CD8-positive, alpha-beta memory T cell (primary cell): ENCODE results near the gene STN1. TPM values are rescaled to one million over a fixed set of nuclear protein-coding genes. Genes with fewer than 3 reads are reported as not detected.
A peak's percentile ranks its signal among the peaks of the same experiment; 100 is the strongest.

Experiments
- CTCF ChIA-PET: fragments of 350-600 bp; sonication (Branson Sonifier 250); formaldehyde crosslinking; loops from one replicate; lab custom pipeline; 2021; ENCODE audit warnings: antibody characterized with exemption; lab: Charles Lee
- POLR2A ChIA-PET: fragments of 350-600 bp; sonication (Branson Sonifier 250); formaldehyde crosslinking; loops from one replicate; lab custom pipeline; 2021; ENCODE audit warnings: antibody characterized with exemption; lab: Charles Lee
- DNase-seq, 5 donors: peaks; one replicate each; pipeline versions ENCODE4 v3.0.0 to v3.0.0-alpha.2; 2020 to 2022; ENCODE audit warnings: mixed read lengths in 1 of 5
- H3K27ac ChIP-seq: one replicate; pipeline ENCODE4 v1.7.0; 2013; ENCODE audit warnings: low read depth, mild to moderate bottlenecking, low read length, moderate library complexity
- H3K27me3 ChIP-seq: 2 replicates; pipeline ENCODE4 v1.7.0; 2013; ENCODE audit warnings: low read length, mild to moderate bottlenecking; ENCODE audit not compliant: insufficient read depth, poor library complexity, severe bottlenecking
- H3K36me3 ChIP-seq: 2 replicates; pipeline ENCODE4 v1.7.0; 2013; ENCODE audit warnings: mild to moderate bottlenecking, low read length, moderate library complexity; ENCODE audit not compliant: insufficient read depth
- H3K4me1 ChIP-seq: 2 replicates; pipeline ENCODE4 v1.7.0; 2013; ENCODE audit warnings: mild to moderate bottlenecking, low read length, moderate library complexity; ENCODE audit not compliant: insufficient read depth
- H3K4me3 ChIP-seq: 2 replicates; pipeline ENCODE4 v1.7.0; 2013; ENCODE audit warnings: mild to moderate bottlenecking, low read length
- H3K9me3 ChIP-seq: 2 replicates; pipeline ENCODE4 v1.7.0; 2013; ENCODE audit warnings: mild to moderate bottlenecking, low read length
- H3K27ac Mint-ChIP-seq, 8 donors: one replicate each; pipeline ENCODE4 v1.8.0; 2020 to 2021; ENCODE audit warnings: mixed read lengths in 8 of 8, mild to moderate bottlenecking in 6 of 8, inconsistent platforms in 3 of 8, moderate library complexity in 3 of 8
- H3K27me3 Mint-ChIP-seq, 2 donors: one replicate each; pipeline ENCODE4 v1.8.0; 2020 to 2021; ENCODE audit warnings: mixed read lengths in 2 of 2, mild to moderate bottlenecking in 1 of 2, moderate library complexity in 1 of 2
- H3K36me3 Mint-ChIP-seq, 3 donors: one replicate each; pipeline ENCODE4 v1.8.0; 2020 to 2021; ENCODE audit warnings: mixed read lengths in 3 of 3, inconsistent platforms in 1 of 3, mild to moderate bottlenecking in 1 of 3
- H3K4me1 Mint-ChIP-seq, 3 donors: one replicate each; pipeline ENCODE4 v1.8.0; 2020 to 2021; ENCODE audit warnings: mixed read lengths in 3 of 3, inconsistent platforms in 1 of 3, mild to moderate bottlenecking in 1 of 3
- H3K4me3 Mint-ChIP-seq, 7 donors: one replicate each; pipeline ENCODE4 v1.8.0; 2020 to 2021; ENCODE audit warnings: mixed read lengths in 7 of 7, mild to moderate bottlenecking in 6 of 7, moderate library complexity in 4 of 7, inconsistent platforms in 2 of 7
- H3K9me3 Mint-ChIP-seq, 5 donors: one replicate each; pipeline ENCODE4 v1.8.0; 2020 to 2022; ENCODE audit warnings: mixed read lengths in 5 of 5, mild to moderate bottlenecking in 3 of 5, moderate library complexity in 2 of 5, inconsistent platforms in 1 of 5
- polyA plus RNA-seq: library from polyadenylated mRNA; unstranded; fragments of 300-500 nt; fragmentation: Illumina TruSeq; gene quantifications from one replicate; pipeline ENCODE4 v1.2.3, GENCODE V29; 2021
- total RNA-seq, 2 experiments: library from RNA; stranded (reverse); gene quantifications; one replicate each; pipeline ENCODE4 v1.2.3, GENCODE V29; 2021

STN1 gene
- total and polyA plus RNA-seq, 3 experiments from 2014 or later: 23.6 to 101 (median 24.5) TPM

DNA sequence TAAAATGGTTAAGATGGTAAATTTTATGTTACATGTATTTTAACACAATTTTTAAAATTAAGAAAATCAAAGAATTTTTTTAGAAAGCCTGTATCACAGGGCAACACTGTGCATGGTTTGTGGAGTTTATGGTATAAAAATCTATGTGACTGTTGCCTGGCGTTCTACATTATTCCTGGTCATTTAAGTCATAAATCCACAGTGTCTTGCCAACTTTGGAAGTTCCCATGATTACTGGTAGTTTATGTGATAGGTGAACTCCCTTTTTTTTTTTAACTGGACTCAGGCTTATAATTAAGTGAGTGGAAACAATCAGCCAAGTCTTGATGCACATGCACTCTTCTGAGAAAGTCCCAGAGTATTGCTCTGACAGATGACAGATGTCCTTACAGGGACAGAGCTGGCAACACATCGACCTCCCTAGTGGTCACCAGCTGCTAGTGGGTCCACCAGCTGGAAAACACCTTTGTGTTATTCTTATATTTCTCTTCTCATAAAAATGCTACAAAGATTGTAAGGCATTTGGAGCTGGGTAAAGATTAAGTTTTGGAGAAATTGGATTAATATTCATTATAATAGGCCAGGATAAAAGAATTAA, 8.8 kb upstream of the STN1 start:
- Histone ChIP-seq H3K9me3 (no peaks in the 10 kb centered on the region), H3K36me3 (no peaks in the 10 kb centered on the region), H3K27me3 (no peaks in the 10 kb centered on the region), H3K4me1 (no peaks in the 10 kb centered on the region), H3K27ac (no peak overlapping the region), H3K4me3 (no peak overlapping the region)
- H3K27ac Mint-ChIP-seq: no peak overlapping the region
- H3K36me3 Mint-ChIP-seq: peaks cover 0 to 3% (median 0%) of the 10 kb centered on the region in 3 donors
- H3K4me1 Mint-ChIP-seq: no peaks in the 10 kb centered on the region
- ChIA-PET CTCF (no interaction called here), POLR2A (interaction anchor here (0.5 kb wide), 1 partner anchor 94 kb away, joined by 3 read pairs; no protein-coding TSS in a partner anchor)
- H3K27me3 Mint-ChIP-seq: no peaks in the 10 kb centered on the region
- H3K4me3 Mint-ChIP-seq: no peak overlapping the region
- DNase-seq: no peak
- H3K9me3 Mint-ChIP-seq: no peaks in the 10 kb centered on the region

DNA sequence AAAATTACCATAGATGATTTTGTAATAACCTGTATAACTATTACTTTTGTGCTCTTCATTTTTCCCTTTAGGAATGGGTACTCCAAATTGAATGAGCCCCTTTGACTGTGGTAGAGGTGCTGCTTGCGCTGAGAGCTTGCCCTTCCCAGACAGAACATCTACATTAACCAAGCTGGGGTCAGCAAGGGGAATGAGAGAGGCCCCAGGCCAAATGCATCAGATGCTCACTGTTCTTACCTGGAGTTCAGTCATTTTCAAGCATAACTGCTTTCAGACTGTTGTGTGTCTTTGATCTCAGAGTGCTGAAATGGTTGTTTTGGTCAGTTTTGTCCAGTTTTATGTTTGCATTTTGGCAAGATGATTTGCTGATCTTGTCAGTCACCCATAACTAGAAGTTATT, 7.6 kb upstream of the STN1 start:
- H3K4me3 ChIP-seq: no peak overlapping the region
- no peaks in the 10 kb centered on the region for H3K27me3 ChIP-seq
- H3K27ac Mint-ChIP-seq: peak overlapping the region in 1 of 8 donors; percentile 38
- H3K36me3 Mint-ChIP-seq: peaks cover 0 to 3% (median 0%) of the 10 kb centered on the region in 3 donors
- no peaks in the 10 kb centered on the region for H3K36me3 ChIP-seq
- no peaks in the 10 kb centered on the region for H3K4me1 ChIP-seq
- no peaks in the 10 kb centered on the region for H3K9me3 Mint-ChIP-seq
- DNase-seq: no peak
- H3K4me1 Mint-ChIP-seq: no peaks in the 10 kb centered on the region
- no peaks in the 10 kb centered on the region for H3K27me3 Mint-ChIP-seq
- ChIA-PET POLR2A (no interaction called here), CTCF (no interaction called here)
- H3K27ac ChIP-seq: no peak overlapping the region
- H3K9me3 ChIP-seq: no peaks in the 10 kb centered on the region
- H3K4me3 Mint-ChIP-seq: no peak overlapping the region

DNA sequence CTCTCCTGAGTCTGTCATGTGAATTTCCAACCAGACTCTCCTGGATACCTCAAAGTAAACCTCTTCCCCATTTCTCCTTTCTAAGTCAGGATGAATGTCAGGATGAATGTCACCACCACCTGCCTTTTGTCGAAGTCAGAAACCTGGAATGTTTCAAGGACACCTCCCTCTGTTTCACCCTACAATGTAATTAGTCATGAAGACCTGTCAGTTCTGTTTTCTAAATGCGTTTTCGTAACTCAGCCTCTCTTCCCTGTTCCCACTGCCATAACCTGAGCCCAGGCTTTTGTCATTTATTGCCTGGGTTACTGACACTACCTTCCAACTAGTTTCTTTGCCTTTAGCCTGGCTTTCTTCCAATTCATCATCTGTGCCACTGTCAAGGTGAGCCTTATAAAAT, 5.5 kb upstream of the STN1 start:
- peaks cover 6% of the 10 kb centered on the region for H3K4me1 ChIP-seq
- no peaks in the 10 kb centered on the region for H3K27me3 ChIP-seq
- no peaks in the 10 kb centered on the region for H3K9me3 ChIP-seq
- no peak overlapping the region for H3K4me3 ChIP-seq
- Mint-ChIP-seq H3K4me3 (no peak overlapping the region), H3K9me3 (no peaks in the 10 kb centered on the region), H3K36me3 (peaks cover 0 to 3% (median 0%) of the 10 kb centered on the region in 3 donors), H3K27ac (no peak overlapping the region), H3K4me1 (peaks cover 5 to 7% (median 6%) of the 10 kb centered on the region in 3 donors), H3K27me3 (no peaks in the 10 kb centered on the region)
- no peak overlapping the region for H3K27ac ChIP-seq
- POLR2A ChIA-PET: no interaction called here
- no peak for DNase-seq
- CTCF ChIA-PET: no interaction called here
- no peaks in the 10 kb centered on the region for H3K36me3 ChIP-seq

DNA sequence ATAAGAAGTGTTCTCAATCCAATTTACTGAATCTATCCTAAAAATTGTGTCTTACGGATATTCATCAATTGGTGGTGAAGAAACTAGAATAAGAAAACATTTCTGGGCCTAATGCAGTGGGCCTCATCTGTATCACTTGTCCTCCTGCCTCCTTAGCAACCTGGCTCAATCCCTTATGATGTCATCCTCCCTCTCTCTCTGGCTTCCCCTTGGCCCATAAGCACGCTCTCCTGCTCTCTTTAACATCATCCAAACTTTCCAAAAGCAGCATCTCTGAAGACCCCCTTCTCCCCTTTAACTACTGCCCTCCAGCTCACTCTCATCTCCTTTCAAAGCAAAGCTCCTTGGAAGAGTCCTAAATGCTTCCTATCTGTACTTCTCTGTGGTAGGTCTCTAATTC, 4.7 kb upstream of the STN1 start:
- Histone ChIP-seq H3K9me3 (no peaks in the 10 kb centered on the region), H3K36me3 (no peaks in the 10 kb centered on the region), H3K4me3 (no peak overlapping the region), H3K4me1 (peaks cover 8% of the 10 kb centered on the region), H3K27me3 (no peaks in the 10 kb centered on the region), H3K27ac (no peak overlapping the region)
- DNase-seq: no peak
- Mint-ChIP-seq H3K27ac (no peak overlapping the region), H3K4me1 (peaks cover 8 to 14% (median 10%) of the 10 kb centered on the region in 3 donors), H3K9me3 (no peaks in the 10 kb centered on the region), H3K36me3 (peaks cover 0 to 3% (median 3%) of the 10 kb centered on the region in 3 donors), H3K27me3 (no peaks in the 10 kb centered on the region), H3K4me3 (no peak overlapping the region)
- CTCF ChIA-PET: interaction anchor here (0.9 to 1.5 kb wide), 2 partner anchors 21 to 47 kb away, joined by 3 to 4 read pairs; no protein-coding TSS in a partner anchor
- POLR2A ChIA-PET: no interaction called here

DNA sequence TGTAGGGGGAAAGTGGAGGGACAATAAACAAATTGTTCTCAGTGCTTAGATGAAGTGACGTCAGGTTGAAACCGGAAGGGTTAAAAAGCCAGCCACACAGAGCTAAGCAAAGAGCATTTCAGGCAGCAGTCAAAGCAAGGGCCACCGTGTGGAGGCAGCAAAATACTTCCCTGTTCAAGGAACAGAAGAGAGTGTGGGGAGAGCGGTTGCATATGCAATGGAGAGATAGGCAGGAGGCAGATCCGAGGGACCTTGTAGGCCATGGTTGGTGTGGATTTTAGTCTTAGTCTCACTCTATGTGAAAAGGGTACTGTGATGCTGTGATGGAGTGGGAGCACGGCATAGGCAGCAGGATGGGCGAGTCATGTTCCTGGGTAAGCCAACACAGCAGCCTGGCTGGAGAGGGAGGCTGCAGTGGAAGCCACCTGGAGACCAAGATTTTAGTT, 3.8 kb upstream of the STN1 start:
- Histone ChIP-seq H3K27me3 (no peaks in the 10 kb centered on the region), H3K36me3 (no peaks in the 10 kb centered on the region), H3K9me3 (no peaks in the 10 kb centered on the region), H3K4me3 (no peak overlapping the region), H3K27ac (no peak overlapping the region), H3K4me1 (peaks cover 11% of the 10 kb centered on the region)
- H3K9me3 Mint-ChIP-seq: no peaks in the 10 kb centered on the region
- no peak for DNase-seq
- peaks cover 0 to 8% (median 3%) of the 10 kb centered on the region in 3 donors for H3K36me3 Mint-ChIP-seq
- H3K27ac Mint-ChIP-seq: no peak overlapping the region
- POLR2A ChIA-PET: interaction anchor here (1.2 kb wide), 1 partner anchor 200 kb away, joined by 4 read pairs; the partner anchor contains the start of gene SFR1
- no peak overlapping the region for H3K4me3 Mint-ChIP-seq
- H3K27me3 Mint-ChIP-seq: no peaks in the 10 kb centered on the region
- peaks cover 10 to 19% (median 11%) of the 10 kb centered on the region in 3 donors for H3K4me1 Mint-ChIP-seq
- CTCF ChIA-PET: interaction anchor here (1.1 to 1.5 kb wide), 3 partner anchors 21 to 200 kb away, joined by 4 read pairs; partner anchors contain the start of gene SFR1

DNA sequence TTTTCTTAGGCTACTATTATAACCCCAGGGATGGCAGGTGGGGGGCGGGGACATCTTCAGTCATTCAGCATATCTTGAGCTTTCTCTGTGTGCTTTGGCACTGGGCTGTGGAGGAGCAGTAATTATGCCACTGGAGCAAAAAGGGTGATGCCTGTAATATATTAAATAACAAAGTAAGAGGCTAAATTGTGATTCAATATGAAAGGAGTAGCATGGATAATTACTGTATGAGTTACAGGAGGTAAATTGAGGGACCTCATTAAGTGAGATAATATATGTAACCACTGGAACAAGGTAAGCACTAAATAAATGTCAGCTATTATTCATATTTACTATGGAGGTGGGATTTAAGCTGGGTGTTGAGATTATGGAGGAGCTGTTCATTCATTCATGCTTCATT, 3.3 kb upstream of the STN1 start:
- Mint-ChIP-seq H3K36me3 (peaks cover 0 to 9% (median under 1%) of the 10 kb centered on the region in 3 donors), H3K27me3 (no peaks in the 10 kb centered on the region), H3K27ac (no peak overlapping the region), H3K4me1 (peaks cover 14 to 24% (median 16%) of the 10 kb centered on the region in 3 donors), H3K4me3 (no peak overlapping the region), H3K9me3 (no peaks in the 10 kb centered on the region)
- Histone ChIP-seq H3K36me3 (no peaks in the 10 kb centered on the region), H3K27ac (no peak overlapping the region), H3K27me3 (no peaks in the 10 kb centered on the region), H3K4me1 (peaks cover 17% of the 10 kb centered on the region), H3K4me3 (no peak overlapping the region), H3K9me3 (no peaks in the 10 kb centered on the region)
- DNase-seq: no peak
- ChIA-PET POLR2A (interaction anchor here (1.2 kb wide), 1 partner anchor 200 kb away, joined by 4 read pairs; the partner anchor contains the start of gene SFR1), CTCF (interaction anchor here (1.1 to 1.5 kb wide), 3 partner anchors 20 to 201 kb away, joined by 4 read pairs; partner anchors contain the start of gene SFR1)

DNA sequence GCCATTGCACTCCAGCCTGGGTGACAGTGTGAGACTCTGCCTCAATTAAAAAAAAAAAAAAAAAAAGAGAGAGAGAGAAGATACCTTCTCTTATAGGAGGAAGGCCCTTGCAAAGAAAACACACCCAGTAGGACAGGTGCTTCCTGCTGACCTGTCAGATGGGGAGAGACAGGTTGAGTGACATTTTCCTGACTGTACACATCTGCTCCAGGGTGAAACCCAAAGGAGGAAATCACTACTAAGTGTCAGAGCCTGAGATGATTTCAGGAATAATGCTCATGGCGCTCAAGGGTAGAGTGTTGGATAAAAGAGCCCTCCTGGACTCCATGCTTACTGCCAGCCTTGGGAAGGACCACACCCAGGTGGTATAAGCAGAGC, 1.7 kb upstream of the STN1 start:
- POLR2A ChIA-PET: interaction anchor here (0.8 kb wide), 1 partner anchor 25 kb away, joined by 3 read pairs; no protein-coding TSS in a partner anchor
- H3K4me1 ChIP-seq: peaks cover 33% of the 10 kb centered on the region
- no peak for DNase-seq
- H3K4me3 ChIP-seq: no peak overlapping the region
- H3K27me3 ChIP-seq: no peaks in the 10 kb centered on the region
- peaks cover 29 to 40% (median 33%) of the 10 kb centered on the region in 3 donors for H3K4me1 Mint-ChIP-seq
- no peak overlapping the region for H3K4me3 Mint-ChIP-seq
- H3K27ac Mint-ChIP-seq: no peak overlapping the region
- H3K36me3 Mint-ChIP-seq: peaks cover 0 to 21% (median 9%) of the 10 kb centered on the region in 3 donors
- H3K9me3 Mint-ChIP-seq: peaks cover 0 to 9% (median 7%) of the 10 kb centered on the region in 5 donors
- CTCF ChIA-PET: interaction anchor here (1.0 to 1.1 kb wide), 2 partner anchors 9 to 32 kb away, joined by 3 to 5 read pairs; no protein-coding TSS in a partner anchor
- H3K27me3 Mint-ChIP-seq: no peaks in the 10 kb centered on the region
- peaks cover 7% of the 10 kb centered on the region for H3K9me3 ChIP-seq
- no peaks in the 10 kb centered on the region for H3K36me3 ChIP-seq
- no peak overlapping the region for H3K27ac ChIP-seq
